GM21717 (cell line): ENCODE results near the gene CUX1.

ENCODE experiments used
- ATAC-seq: cut with Tn5 transposase; IDR thresholded peaks from one replicate; pipeline ENCODE4 v1.9.1; 2021; ENCODE audit warnings: mild to moderate bottlenecking, moderate library complexity; ENCODE audit not compliant: unreplicated experiment

CUX1 gene

GRCh38 chr7:102253066-102253972 is 435.9 kb downstream of the CUX1 start:
- no peak for ATAC-seq

GRCh38 chr7:102253973-102254370 is 436.5 kb downstream of the CUX1 start:
- ATAC-seq, result no peak

- ATAC-seq, result no peak
Measured at GRCh38 chr7:102254521-102254920, 437.1 kb downstream of the CUX1 start.

- ATAC-seq, result no peak
Measured at GRCh38 chr7:102255501-102255900, 438.1 kb downstream of the CUX1 start.

GRCh38 chr7:102255916-102256315 is 438.5 kb downstream of the CUX1 start:
- ATAC-seq, result no peak

GRCh38 chr7:102258073-102258748 is 440.8 kb downstream of the CUX1 start:
- no peak for ATAC-seq

GRCh38 chr7:102258749-102259107 is 441.3 kb downstream of the CUX1 start:
- no peak for ATAC-seq

- ATAC-seq, result no peak
Measured at GRCh38 chr7:102260856-102261255, 443.4 kb downstream of the CUX1 start.

GRCh38 chr7:102261451-102261850 is 444.0 kb downstream of the CUX1 start:
- no peak for ATAC-seq

GRCh38 chr7:102262546-102262945 is 445.1 kb downstream of the CUX1 start:
- ATAC-seq, result no peak

GRCh38 chr7:102264367-102264891 is 447.0 kb downstream of the CUX1 start:
- no peak for ATAC-seq

- no peak for ATAC-seq
Measured at GRCh38 chr7:102266541-102266940, 449.1 kb downstream of the CUX1 start.

- ATAC-seq, result no peak
Measured at GRCh38 chr7:102268635-102269034, 451.2 kb downstream of the CUX1 start.

- no peak for ATAC-seq
Measured at GRCh38 chr7:102270178-102270887, 452.9 kb downstream of the CUX1 start.

- no peak for ATAC-seq
Measured at GRCh38 chr7:102271158-102271798, 453.9 kb downstream of the CUX1 start.

- ATAC-seq, result no peak
Measured at GRCh38 chr7:102272075-102272916, 454.9 kb downstream of the CUX1 start.

- ATAC-seq, result no peak
Measured at GRCh38 chr7:102272917-102273748, 455.7 kb downstream of the CUX1 start.

GRCh38 chr7:102273749-102274712 is 456.6 kb downstream of the CUX1 start:
- ATAC-seq, result no peak
